Activated T-cell treated with anti-CD3 and anti-CD28 coated beads for 48 hours (primary cell): ENCODE results near the gene TNFSF11.
"Not testable (repeated sequence)": the region's sequence is repeated elsewhere in the genome, so short reads cannot be mapped to it uniquely, and the experiment has no call there.

ENCODE experiments used
- DNase-seq: peaks from one replicate; pipeline ENCODE4 v3.0.0-alpha.2; 2020; ENCODE audit warnings: low read depth

Gene TNFSF11

DNA sequence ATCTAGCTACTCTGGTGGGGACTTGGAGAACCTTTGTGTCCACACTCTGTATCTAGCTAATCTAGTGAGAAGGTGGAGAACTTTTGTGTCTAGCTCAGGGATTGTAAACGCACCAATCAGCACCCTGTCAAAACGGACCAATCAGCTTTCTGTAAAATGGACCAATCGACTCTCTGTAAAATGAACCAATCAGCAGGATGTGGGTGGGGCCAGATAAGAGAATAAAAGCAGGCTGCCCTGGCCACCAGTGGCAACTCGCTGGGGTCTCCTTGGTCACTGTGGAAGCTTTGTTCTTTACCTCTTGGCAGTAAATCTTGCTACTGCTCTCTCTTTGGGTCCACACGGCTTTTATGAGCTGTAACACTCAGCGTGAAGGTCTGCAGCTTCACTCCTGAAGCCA, 13.6 kb upstream of the TNFSF11 start:
- DNase-seq = not testable (repeated sequence)

DNA sequence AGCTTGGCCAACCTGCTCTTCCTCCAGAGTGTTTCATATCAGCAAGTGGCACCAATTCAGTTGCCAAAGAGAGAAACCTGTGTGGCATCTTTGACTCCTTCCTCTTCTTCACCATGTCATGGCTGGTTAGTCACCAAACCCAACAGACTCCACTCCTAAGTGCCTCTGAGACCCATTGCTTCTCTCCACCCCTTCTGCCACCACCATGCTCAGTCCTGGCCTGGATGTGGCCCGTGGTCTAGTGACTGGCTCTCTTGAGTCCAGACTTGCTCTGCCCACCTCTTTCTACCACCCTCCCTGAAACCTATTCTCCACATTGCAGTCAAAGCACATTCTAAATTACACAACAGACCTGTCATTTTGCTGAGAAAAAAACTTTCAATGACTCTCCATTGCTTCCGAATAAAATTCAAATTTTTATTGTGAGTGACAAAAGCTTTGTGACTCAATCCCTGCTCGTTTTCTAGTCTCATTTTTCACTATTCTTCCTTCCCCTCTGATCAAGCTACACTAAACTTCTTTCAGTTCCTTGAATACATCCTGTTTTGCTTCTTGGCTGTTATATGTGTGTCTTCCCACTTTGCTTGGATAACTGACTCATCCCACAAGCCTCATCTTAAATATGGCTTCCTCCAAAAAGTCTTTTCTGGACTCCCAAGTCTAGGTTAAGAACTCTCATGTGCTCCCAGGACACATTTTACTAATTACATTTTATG, 12.0 kb upstream of the TNFSF11 start:
- peak; percentile 43 for DNase-seq

DNA sequence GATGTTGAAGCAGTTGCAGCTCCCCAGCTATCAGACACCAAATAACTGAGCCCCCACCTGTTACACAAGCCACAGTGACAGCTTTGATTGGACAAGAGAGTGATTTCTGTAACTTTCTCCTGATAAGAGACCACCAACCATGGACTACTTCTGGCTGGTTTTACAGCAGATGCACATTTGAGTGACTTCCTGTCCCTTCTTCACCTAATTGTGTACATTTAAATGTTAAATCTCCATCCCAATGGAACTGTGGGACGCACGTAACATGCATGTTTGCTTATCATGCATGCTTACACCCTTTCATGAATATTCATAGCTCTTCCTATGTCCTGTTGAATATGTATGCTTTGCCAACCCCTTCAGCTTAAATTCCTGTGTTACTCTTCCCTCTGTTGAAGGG, 6.0 kb upstream of the TNFSF11 start:
- no peak for DNase-seq

DNA sequence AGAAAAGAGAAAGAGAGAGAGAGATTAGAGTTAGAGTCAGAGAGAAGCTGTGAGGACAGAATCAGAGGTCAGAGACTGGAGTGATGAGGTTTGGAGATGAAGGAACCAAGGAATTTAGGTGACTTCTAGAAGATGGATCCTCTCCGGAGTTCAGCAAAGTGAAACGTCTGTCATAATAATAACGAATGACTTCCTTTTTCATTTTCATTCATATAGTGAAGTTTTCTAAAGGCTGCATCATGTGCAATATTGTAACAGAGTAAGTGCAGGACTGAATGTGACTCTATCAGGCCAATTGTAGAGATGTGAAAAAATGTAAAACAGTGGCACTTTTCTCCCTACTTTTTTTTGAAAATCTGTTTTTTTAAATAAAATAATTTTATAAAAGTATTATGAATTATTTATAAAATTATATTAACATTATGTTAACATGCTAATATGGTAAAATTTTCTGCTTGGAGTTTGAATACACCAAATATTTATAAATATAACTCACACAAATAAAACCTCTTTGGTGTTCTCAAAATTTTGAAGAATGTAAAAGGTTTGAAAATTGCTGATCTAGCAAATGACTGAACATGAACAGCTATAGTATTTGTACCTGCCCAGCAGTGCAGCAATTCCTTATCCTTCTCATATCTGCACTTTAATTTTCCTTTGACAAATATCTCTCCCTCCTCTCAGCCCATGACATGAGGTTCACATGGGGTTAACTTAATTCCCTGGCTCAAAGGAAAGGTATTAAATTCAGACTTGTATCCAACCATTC, 4.2 kb upstream of the TNFSF11 start:
- DNase-seq = no peak

DNA sequence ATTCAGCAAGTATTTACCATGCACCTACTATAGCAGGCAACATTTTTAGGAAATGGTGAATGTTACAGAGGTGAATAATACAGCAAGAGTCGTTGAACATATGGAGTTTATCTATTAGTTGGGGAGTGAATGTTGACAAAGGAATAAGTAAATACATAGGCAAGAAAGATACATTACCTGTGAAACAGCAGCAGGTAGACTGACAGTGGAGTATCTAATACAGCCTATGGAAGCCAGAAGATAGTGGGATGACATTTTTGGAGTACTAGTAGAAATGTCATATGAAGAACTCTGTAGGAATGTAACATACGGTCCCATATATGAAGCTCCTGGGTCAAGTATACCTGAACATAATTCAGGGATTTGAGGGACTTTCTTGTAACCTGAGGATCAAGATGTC, 2.1 kb upstream of the TNFSF11 start:
- DNase-seq = no peak

DNA sequence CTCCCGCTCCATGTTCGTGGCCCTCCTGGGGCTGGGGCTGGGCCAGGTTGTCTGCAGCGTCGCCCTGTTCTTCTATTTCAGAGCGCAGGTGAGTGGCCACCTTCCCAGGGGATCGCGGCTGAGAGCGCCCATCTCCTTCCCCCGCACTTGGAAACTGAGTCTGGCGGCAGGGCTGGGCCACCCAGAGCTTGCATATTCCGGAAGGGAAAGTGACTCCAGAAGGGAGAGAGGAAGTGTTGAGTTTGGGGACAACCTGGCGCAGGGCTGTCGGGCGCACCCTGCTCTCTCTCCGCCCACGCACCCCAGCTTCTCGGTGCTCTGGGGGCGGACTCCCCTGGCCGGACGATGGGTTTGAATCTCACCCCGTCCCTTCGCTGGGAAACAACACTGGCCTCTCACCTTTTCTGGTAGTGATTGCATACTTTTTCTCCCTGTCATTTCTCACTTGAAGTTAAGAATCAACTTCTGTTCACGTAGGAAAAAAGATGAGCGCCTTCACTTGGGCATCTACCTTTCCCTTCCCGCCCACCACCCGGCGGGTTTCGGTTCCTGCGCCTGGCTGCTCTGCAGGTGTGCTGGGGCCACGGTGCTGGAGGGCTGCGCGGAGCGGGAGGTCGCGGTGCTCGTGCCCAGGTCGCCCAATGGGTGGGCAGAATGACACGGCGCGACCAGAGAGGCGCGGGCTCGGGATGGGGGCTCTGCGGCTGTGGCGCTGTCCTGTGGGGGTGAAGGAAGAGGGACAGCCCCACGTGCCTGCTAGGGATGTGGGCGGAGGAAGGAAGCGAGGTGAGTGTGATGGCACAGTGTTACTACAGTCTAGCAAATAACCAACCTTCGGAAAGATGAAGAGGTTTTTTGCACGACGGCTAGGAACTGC, 721 bp downstream of the TNFSF11 start:
- peak; percentile 65 for DNase-seq

DNA sequence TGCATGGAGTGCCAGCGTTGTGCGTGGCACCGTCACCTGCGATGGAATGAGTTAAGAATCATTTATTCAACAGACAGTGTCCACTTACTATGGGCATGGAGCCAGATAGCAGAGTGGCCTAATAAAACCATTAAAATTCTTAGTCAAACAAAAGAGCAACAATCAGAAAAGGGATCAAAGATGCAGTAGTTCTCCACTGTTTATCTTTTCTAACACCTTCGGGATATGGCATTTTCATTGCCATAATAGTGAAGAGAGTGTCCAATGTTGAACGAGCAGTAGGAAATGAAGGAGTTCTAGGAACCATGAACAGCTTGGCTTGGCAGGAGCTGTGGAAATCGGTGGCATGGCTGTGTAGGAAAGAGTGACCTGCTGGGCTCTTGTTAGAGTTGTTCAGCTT, 2.0 kb downstream of the TNFSF11 start:
- no peak for DNase-seq

DNA sequence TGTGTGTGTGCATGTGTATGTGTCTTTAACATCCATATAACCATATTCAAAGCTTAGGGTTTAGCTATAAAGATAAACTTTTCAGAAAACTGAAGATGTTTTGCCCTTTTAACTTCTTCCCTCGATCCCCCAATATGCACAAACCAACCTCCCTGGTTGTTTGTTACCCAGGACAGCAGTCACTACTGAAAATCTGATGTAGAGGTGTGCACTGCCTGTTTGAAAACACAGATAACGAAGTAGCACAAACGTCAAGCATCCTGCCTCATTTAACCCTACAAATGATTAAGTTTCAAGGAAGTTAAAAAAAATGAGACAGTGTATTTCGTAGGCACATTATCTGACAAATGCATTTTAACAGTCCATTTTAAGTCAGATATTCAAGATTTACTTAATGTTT, 3.6 kb downstream of the TNFSF11 start:
- no peak for DNase-seq

DNA sequence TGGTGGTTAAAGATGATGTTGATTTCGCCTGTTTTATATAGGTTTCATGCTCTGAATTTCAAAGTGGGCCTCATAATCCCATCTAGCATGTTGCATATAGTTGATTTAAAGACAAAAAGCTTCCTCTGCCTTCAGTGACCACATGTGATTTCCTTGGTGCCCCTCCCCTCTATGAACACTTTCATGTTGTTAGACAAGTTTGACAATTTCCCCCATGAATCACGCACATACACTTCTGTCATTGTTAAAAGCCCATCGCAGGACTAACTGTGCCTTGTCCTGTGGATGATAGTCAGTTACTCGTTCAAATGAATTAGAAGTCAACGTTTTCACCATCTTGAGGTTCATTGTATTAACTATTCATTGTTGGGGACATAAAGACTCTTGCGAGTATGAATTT, 6.7 kb downstream of the TNFSF11 start:
- no peak for DNase-seq

DNA sequence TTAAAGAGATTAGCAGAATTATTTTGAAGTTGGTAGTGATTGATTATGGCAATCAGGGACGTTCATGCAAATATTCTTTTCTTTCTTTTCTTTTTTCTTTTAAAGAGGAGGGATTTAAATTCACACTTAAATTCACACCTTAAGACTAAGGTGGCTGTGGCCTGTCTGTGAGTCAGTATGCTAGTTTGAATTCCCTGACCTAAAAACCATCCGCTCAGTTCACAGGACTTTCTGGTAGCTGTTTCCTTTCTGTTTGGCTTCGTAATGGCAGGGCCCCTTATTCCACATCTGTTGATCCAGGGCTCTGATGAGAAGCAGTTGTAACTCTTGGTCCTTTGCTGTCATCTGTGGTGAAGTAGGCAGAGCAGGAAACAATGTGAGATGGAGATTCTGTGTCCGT, 7.5 kb downstream of the TNFSF11 start:
- DNase-seq = no peak

DNA sequence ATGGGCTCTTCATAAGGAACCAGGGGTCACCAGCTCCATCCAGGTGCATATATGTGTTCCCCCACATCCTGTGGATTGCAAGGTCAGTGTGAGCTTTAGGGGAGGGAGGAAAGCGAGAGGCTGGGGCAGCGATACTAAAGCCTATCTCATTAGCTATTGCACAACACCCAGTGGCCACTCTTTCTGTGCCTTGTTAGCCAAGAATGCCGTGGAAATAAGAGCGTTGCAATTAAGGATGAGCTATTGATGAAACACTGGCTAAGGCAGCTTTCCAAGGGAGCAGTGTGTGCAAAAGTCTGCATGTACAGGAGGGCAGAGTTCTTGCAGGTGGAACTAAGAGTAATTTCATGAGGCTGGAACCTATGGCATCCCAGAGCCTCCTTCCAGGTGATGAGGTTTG, 17.6 kb downstream of the TNFSF11 start:
- DNase-seq = no peak

DNA sequence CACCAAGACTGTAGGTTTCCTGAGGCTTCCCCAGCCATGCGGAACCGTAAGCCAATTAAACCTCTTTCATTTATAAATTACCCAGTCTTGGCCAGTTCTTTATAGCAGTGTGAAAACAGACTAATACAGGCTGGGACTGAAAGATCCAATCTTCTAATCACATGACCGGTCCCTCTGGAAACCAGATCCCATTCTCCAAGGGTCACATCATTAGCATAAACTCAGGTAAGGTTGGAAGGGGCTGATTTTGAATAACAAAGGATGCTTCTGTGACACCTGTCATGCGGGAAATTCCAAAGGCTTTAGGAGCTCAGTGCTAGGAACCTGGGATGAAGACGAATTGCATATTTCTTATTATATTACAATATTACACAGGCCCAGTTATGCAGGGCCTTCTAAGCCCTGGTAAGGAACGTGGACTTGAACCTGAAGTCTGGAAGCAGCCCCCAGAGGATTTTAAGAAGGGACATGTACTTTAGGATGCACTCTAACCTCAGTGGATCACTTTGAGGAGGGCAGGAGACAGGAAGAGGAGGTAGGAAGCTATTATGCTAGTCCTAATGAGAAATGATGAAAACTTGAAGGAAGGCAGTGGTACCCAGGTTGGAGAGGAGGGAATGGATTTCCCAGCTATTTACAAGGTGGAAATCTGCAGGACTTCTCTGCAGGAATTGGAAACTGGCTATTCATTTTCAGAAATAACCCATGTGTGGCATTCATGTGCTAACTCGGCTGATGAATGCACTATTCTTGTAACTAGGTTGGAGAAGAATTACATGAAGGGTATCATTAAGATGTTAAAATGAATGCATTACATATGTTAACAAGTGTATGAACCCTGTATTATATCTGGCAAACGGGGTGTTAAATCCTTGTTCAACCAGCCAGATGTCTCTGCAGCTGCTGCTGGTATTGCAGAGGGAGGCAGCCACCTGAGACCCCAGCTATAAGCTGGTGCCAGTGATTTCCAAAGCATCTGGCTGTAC, 19.3 kb downstream of the TNFSF11 start:
- DNase-seq = no peak

DNA sequence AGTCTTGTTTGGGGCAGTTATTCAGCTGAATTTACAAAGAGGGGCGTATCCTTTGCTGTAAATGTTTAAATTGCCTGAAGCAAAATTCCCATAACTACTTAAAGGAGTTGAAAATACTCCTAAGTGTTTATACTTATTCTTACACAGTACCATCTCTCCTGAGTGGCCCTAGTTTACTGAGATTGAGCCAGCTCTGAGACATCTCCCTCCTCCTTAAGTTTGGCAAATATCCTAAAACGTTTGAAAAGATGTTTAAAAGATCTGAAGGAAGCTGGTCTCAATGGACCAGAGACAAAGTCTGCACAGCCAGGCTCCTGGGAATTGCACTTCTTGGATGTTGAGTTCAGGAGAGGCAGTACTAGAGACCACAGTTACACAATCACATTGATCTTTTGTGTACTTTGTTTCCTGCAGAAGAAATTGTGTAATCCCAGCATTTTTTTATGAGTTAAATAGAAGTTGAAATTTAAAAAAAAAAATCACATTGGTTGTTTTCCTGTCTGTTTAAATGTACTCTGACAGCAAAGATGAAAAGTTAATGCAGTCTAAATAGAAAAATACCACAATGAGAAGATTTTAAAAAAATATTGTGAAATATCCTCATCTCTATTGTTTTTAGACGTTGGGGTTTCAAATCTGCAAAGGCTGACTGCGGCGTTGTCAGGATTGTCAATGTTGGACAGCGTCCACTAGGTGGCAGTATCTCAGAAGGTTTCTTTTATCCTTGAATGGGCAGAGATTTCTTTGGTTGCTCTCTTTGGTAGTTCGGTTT, 20.7 kb downstream of the TNFSF11 start:
- peak; percentile 29 for DNase-seq

DNA sequence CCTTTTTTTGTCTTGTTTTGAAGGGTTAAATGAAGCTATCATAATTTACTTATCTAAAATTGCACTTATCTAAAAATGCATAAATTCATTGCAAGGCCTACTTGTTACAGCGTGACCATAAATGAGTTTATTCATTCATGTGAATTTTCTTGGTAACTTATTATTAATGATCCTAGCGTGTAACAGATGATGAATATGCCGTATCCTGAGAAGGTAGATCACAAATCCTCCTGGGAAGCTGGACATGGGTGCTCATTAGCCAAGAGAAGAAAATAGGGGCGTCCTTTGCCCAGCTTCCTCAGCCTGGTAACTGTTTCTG, 21.3 kb downstream of the TNFSF11 start:
- no peak for DNase-seq

DNA sequence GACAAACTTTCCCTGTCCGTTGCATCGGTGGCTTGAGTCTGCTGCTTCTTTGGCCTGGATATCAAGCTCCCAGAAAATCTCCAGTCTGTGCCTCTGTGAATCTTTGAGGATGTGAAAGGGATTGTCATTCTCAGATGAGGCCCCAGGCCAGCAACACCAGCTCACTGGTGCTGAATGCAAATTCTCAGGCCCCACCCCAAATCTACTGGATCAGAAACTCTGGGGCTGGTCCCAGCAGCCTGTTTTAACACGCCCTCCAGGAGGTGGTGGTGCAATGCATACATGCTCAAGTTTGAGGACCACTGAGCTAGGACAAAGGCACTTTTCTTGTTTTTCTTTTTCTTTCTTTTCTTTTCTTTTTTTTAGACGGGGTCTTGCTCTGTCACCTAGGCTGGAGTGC, 23.6 kb downstream of the TNFSF11 start:
- DNase-seq = no peak

DNA sequence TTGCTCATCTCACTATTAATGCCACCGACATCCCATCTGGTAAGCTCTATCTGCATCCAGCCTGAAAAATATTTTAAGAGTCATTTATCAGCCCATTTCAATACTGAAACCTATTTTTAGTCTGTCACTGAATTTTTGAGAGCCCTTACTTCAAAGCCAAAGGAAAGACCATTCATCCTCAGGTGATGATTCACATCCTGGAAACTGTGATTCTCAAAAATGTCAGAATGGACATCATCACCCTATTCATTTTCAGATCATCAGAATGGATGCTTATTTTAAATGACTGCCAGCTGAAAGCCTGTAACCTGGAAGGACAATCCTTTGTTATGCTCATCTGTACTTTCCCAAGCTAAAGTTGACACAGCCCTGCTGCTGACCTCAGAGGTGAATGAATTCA, 27.0 kb downstream of the TNFSF11 start:
- DNase-seq = no peak

DNA sequence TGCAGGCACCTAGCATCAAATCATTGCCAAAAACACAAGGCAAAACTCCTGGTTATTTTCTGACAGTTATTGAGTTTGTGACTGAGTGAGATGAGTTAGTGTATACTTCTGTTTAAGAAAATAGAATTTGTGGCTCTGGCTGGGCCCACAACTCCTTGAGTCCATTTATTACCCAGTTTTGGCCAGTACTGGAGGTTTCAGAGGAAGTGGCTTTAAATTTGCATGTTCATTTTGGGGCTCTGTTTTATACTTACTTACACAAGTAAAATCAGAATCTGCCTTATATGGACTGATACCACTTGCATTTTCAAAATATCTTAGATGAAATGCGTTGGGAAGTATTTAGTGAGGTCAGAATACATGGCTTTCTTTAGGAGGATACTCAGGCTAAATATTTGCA, 29.0 kb downstream of the TNFSF11 start:
- DNase-seq = no peak

DNA sequence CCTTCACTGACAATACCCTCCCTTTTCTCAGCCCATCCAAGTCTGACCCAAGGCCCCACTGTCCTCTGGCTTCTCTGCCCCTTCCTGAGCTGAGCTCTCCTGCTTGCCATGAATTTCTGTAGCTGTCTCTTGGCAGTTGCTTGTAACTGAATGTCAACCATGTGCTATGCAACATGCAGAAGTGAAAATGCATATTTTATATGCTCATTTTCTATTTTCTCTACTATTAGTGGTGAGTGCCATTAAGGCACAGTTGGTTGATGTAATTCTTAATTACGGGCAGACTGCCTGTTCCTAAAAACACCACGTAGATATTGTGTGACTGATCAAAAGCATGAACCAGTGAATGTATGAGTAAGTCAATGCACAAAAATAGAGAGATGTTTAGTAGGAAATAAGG, 29.6 kb downstream of the TNFSF11 start:
- DNase-seq = no peak

DNA sequence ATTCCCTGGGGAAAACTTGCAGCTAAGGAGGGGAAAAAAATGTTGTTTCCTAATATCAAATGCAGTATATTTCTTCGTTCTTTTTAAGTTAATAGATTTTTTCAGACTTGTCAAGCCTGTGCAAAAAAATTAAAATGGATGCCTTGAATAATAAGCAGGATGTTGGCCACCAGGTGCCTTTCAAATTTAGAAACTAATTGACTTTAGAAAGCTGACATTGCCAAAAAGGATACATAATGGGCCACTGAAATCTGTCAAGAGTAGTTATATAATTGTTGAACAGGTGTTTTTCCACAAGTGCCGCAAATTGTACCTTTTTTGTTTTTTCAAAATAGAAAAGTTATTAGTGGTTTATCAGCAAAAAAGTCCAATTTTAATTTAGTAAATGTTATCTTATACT, 33.6 kb downstream of the TNFSF11 start:
- DNase-seq = no peak

DNA sequence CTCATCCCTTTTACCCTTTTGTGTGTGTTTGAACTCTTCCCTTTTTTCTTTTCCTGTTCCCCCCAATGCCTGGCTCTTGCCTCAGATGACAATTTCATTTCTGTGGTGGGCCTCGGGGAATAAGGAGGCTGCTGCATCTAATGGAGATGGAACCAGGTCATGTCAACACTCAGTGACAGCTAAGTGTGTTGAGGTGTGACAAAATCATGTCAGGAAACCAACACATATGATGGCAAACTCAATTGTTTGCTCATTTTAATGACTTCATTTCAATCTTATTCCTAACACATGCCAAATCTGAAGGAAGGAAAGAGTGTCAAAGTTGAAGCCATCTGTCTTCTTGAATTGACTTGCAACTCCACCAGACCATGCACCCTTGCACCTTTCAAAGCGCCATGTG, 36.7 kb downstream of the TNFSF11 start:
- no peak for DNase-seq
